A673 (cell line): ENCODE data around the gene CDHR1. TPM values are rescaled to one million over a fixed set of nuclear protein-coding genes. Genes with fewer than 3 reads are reported as not detected.

ENCODE experiments used
- BruUV-seq: library from RNA; stranded (reverse); fragments of 400-500 nt; replicated peaks from 2 replicates; lab custom pipeline; 2021; lab: Mats Ljungman, UMichigan
- CTCF ChIA-PET: fragments of 300-600 bp; sonication (Branson Sonifier 250); formaldehyde crosslinking; loops from one replicate; lab custom pipeline; 2022; ENCODE audit warnings: antibody characterized with exemption; lab: Charles Lee
- POLR2A ChIA-PET: fragments of 300-600 bp; sonication (Branson Sonifier 250); formaldehyde crosslinking; loops from one replicate; lab custom pipeline; 2022; ENCODE audit warnings: antibody characterized with exemption; ENCODE audit not compliant: low non-redundant PET; lab: Charles Lee
- DNase-seq: peaks from one replicate; pipeline ENCODE4 v3.0.0-alpha.2; 2015; ENCODE audit warnings: low spot score
- H3K27ac ChIP-seq: fragments of 200-600 bp; sonication (generic); 2 replicates; pipeline ENCODE4 v1.5.1; 2016; ENCODE audit warnings: mixed run types, low read depth, mild to moderate bottlenecking, mixed read lengths, antibody characterized with exemption, low read length; ENCODE audit not compliant: poor library complexity, severe bottlenecking
- H3K27me3 ChIP-seq: fragments of 200-600 bp; sonication (generic); replicated peaks from 2 replicates; pipeline ENCODE4 v1.6.1; 2017; ENCODE audit warnings: mixed run types, low read depth, mild to moderate bottlenecking, mixed read lengths, antibody characterized with exemption, low read length; ENCODE audit not compliant: insufficient read depth, poor library complexity
- H3K36me3 ChIP-seq: fragments of 200-600 bp; sonication (generic); 2 replicates; pipeline ENCODE4 v1.6.1; 2016; ENCODE audit warnings: mixed run types, mild to moderate bottlenecking, mixed read lengths, antibody characterized with exemption, low read length; ENCODE audit not compliant: insufficient read depth, poor library complexity, severe bottlenecking
- H3K4me1 ChIP-seq: fragments of 200-600 bp; sonication (generic); 2 replicates; pipeline ENCODE4 v1.6.1; 2017; ENCODE audit warnings: mixed run types, mild to moderate bottlenecking, mixed read lengths, antibody characterized with exemption, low read length; ENCODE audit not compliant: insufficient read depth, poor library complexity, severe bottlenecking
- H3K4me3 ChIP-seq: fragments of 200-600 bp; sonication (generic); 2 replicates; pipeline ENCODE4 v1.5.1; 2016; ENCODE audit warnings: low read depth, mixed run types, mild to moderate bottlenecking, mixed read lengths, low read length; ENCODE audit not compliant: poor library complexity, severe bottlenecking
- H3K9me3 ChIP-seq: fragments of 200-600 bp; sonication (generic); 2 replicates; pipeline ENCODE4 v1.6.1; 2016; ENCODE audit warnings: mixed run types, low read depth, mild to moderate bottlenecking, mixed read lengths, antibody characterized with exemption, low read length; ENCODE audit not compliant: poor library complexity, severe bottlenecking
- EZH2 ChIP-seq: fragments of 200-600 bp; sonication (generic); IDR thresholded peaks from 2 replicates; pipeline ENCODE4 v1.6.1; 2017; ENCODE audit warnings: borderline replicate concordance, low read depth, mild to moderate bottlenecking, mixed read lengths, antibody characterized with exemption, low read length; ENCODE audit not compliant: poor library complexity, severe bottlenecking
- intact Hi-C: fragments of 100-400 bp; cut with micrococcal nuclease; formaldehyde crosslinking; loops from one replicate; pipeline ENCODE4 v1.10.0; 2022; ENCODE audit not compliant: unreplicated experiment
- total RNA-seq: library from RNA; stranded (reverse); gene quantifications from 2 replicates; pipeline ENCODE4 v1.2.3, GENCODE V29; 2021
- TF ChIP-seq, protein P1 (sequence below): fragments of 300-800, 200-600 bp; sonication (generic); conservative IDR thresholded peaks from 2 replicates; pipeline ENCODE4 v1.5.1; 2017; ENCODE audit warnings: low read depth, mild to moderate bottlenecking, antibody characterized with exemption, low read length, moderate library complexity, mixed read lengths

The CDHR1 gene
- total RNA-seq, 1 experiment from 2014 or later: not detected

DNA sequence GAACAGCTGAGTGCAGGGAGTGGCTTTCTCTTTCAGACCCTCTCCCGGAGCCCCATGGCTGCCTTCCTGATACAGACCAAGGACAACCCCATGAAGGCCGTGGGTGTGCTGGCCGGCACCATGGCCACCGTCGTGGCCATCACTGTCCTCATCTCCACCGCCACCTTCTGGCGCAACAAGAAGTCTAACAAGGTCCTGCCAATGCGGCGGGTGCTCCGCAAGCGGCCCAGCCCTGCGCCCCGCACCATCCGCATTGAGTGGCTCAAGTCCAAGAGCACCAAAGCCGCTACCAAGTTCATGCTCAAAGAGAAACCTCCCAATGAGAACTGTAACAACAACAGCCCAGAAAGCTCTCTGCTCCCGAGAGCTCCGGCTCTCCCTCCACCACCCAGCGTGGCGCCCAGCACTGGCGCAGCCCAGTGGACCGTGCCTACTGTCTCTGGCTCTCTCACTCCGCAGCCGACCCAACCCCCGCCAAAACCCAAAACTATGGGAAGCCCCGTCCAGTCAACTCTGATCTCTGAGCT, 19.8 kb downstream of the CDHR1 start:
- BruUV-seq: no TSS peak
- CTCF ChIA-PET: interaction anchor here (1.0 kb wide), 1 partner anchor 43 kb away, joined by 4 read pairs; no protein-coding TSS in a partner anchor
- no peak for DNase-seq

DNA sequence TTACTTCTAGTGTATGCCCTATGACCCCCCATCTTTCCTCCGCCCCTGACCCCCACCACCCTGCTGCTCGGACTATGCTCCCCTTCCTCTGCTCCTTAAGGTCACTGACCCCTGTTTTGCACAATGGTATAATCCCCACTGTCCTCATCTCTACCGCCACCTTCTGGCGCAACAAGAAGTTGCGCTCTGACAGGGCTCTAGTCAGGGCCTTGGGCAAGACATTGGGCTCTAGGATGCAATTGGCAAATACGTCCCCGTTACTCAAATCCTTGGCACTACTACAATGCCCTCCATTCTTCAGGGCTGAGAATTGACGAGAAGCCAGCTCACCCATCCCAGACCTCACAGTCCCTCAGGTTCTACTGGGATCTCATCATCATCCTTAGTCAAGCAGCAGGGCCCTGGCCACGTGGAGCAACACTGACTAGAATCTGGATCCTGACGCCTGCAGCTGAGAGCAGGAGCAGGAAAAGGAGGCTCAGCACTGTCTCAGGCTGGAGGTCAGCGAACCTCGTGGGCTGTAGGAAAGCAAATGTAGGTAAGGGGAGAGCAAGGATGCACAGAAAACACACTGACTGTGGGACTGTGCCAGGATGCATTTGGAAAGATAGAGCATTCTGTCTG, 20.4 kb downstream of the CDHR1 start:
- CTCF ChIA-PET: interaction anchor here (0.7 to 1.0 kb wide), 3 partner anchors 27 to 59 kb away, joined by 4 to 7 read pairs (median 4); no protein-coding TSS in a partner anchor
- Histone ChIP-seq H3K4me3 (no peak overlapping the region), H3K27ac (no peak overlapping the region), H3K36me3 (no peaks in the 10 kb centered on the region), H3K4me1 (no peaks in the 10 kb centered on the region), H3K27me3 (peaks cover 5% of the 10 kb centered on the region), H3K9me3 (no peaks in the 10 kb centered on the region)
- POLR2A ChIA-PET: no interaction called here
- BruUV-seq: no TSS peak
- peak; percentile 17 for DNase-seq
- intact Hi-C loops: no loop called here
- TF ChIP-seq EZH2: no peak
- TF ChIP-seq, protein P1, sequence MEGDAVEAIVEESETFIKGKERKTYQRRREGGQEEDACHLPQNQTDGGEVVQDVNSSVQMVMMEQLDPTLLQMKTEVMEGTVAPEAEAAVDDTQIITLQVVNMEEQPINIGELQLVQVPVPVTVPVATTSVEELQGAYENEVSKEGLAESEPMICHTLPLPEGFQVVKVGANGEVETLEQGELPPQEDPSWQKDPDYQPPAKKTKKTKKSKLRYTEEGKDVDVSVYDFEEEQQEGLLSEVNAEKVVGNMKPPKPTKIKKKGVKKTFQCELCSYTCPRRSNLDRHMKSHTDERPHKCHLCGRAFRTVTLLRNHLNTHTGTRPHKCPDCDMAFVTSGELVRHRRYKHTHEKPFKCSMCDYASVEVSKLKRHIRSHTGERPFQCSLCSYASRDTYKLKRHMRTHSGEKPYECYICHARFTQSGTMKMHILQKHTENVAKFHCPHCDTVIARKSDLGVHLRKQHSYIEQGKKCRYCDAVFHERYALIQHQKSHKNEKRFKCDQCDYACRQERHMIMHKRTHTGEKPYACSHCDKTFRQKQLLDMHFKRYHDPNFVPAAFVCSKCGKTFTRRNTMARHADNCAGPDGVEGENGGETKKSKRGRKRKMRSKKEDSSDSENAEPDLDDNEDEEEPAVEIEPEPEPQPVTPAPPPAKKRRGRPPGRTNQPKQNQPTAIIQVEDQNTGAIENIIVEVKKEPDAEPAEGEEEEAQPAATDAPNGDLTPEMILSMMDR: peak; percentile 64

More for the DNA sequence above, 19.8 kb downstream of the CDHR1 start:
- POLR2A ChIA-PET: no interaction called here
- TF ChIP-seq EZH2: no peak
- TF ChIP-seq, protein P1: no peak
- H3K9me3 ChIP-seq: no peaks in the 10 kb centered on the region
- H3K36me3 ChIP-seq: no peaks in the 10 kb centered on the region
- no peak overlapping the region for H3K4me3 ChIP-seq
- H3K4me1 ChIP-seq: no peaks in the 10 kb centered on the region
- peaks cover 10% of the 10 kb centered on the region for H3K27me3 ChIP-seq
- intact Hi-C loops: no loop called here
- H3K27ac ChIP-seq: no peak overlapping the region

DNA sequence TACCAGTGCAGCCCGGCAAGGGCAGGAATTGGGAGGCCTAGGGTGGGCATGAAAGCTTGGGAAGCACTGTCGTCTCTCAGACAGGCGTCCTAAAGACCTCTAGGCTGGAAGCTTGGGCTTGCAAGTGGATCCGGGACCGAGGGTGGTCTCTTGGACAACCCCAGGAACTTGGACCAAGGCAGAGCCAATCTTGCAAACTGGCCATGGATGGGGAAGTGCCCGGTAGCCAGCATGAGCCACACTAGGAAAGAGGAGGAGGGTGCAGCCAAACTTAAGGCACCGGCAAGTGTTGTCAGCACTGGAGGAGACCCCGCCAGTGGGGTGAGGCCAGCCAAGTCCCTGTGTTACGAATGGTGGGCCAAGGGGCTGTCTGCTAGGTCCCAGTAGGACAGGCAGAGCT, 22.5 kb downstream of the CDHR1 start:
- H3K9me3 ChIP-seq: no peaks in the 10 kb centered on the region
- TF ChIP-seq, protein P1: no peak
- no peaks in the 10 kb centered on the region for H3K36me3 ChIP-seq
- intact Hi-C loops: no loop called here
- no peak for DNase-seq
- POLR2A ChIA-PET: no interaction called here
- H3K4me3 ChIP-seq: no peak overlapping the region
- CTCF ChIA-PET: no interaction called here
- no peaks in the 10 kb centered on the region for H3K4me1 ChIP-seq
- no TSS peak for BruUV-seq
- H3K27ac ChIP-seq: no peak overlapping the region
- peaks cover 3% of the 10 kb centered on the region for H3K27me3 ChIP-seq
